ENCODE data around the gene SLC9A3. TPM values are rescaled to one million over a fixed set of nuclear protein-coding genes. Genes with fewer than 3 reads are reported as not detected.

Gene SLC9A3
- polyA plus RNA-seq, 1 of the 3 experiments (the other 2 are of a cell fraction), result 1.9 TPM

- DNase-seq, result no peak
- H3K9me2 ChIP-seq, result no peaks in the 10 kb centered on the region
- H4K20me1 ChIP-seq (ENCODE audit: insufficient read depth), result no peaks in the 10 kb centered on the region
- no peaks in the 10 kb centered on the region; a peak in 1 of 4 replicates for H3K4me1 ChIP-seq (ENCODE audit: control insufficient read depth in 1 of 2, insufficient read depth in 2 of 2, low read depth in 1 of 2, low read length in 1 of 2)
- TF ChIP-seq TAF1 (IDR thresholded peaks at IDR 0.05; ENCODE audit: borderline replicate concordance, low read depth, low read length) (no peak), MAX (IDR thresholded peaks at IDR 0.05; ENCODE audit: low read depth) (no peak), FOXM1 (IDR thresholded peaks at IDR 0.05; ENCODE audit: low read depth) (no peak), SMC3 (IDR thresholded peaks at IDR 0.05; ENCODE audit: low read depth, low read length) (no peak), TEAD4 (IDR thresholded peaks at IDR 0.05; ENCODE audit: borderline replicate concordance, insufficient read depth) (no peak), RCOR1 (IDR thresholded peaks at IDR 0.05; ENCODE audit: low read length) (no peak), EZH2phosphoT487 (IDR thresholded peaks at IDR 0.05; ENCODE audit: borderline replicate concordance, low read depth) (no peak), CHD2 (IDR thresholded peaks at IDR 0.05; ENCODE audit: low read length, partially characterized antibody) (no peak), JUND (IDR thresholded peaks at IDR 0.05) (no peak), RAD21 (IDR thresholded peaks at IDR 0.05; ENCODE audit: low read length) (no peak), RFX5 (IDR thresholded peaks at IDR 0.05; ENCODE audit: low read length) (no peak), TCF12 (IDR thresholded peaks at IDR 0.05) (no peak), EP300 (IDR thresholded peaks at IDR 0.05; ENCODE audit: borderline replicate concordance in 1 of 2, low read depth in 1 of 2, low read length in 1 of 2) (no peak), NRF1 (IDR thresholded peaks at IDR 0.05; ENCODE audit: low read depth, low read length) (no peak), YY1 (IDR thresholded peaks at IDR 0.05; ENCODE audit: low read depth) (no peak), MEF2A (IDR thresholded peaks at IDR 0.05; ENCODE audit: borderline replicate concordance, low read depth) (no peak), ELF1 (IDR thresholded peaks at IDR 0.05) (no peak)
- TF ChIP-seq, protein P1, sequence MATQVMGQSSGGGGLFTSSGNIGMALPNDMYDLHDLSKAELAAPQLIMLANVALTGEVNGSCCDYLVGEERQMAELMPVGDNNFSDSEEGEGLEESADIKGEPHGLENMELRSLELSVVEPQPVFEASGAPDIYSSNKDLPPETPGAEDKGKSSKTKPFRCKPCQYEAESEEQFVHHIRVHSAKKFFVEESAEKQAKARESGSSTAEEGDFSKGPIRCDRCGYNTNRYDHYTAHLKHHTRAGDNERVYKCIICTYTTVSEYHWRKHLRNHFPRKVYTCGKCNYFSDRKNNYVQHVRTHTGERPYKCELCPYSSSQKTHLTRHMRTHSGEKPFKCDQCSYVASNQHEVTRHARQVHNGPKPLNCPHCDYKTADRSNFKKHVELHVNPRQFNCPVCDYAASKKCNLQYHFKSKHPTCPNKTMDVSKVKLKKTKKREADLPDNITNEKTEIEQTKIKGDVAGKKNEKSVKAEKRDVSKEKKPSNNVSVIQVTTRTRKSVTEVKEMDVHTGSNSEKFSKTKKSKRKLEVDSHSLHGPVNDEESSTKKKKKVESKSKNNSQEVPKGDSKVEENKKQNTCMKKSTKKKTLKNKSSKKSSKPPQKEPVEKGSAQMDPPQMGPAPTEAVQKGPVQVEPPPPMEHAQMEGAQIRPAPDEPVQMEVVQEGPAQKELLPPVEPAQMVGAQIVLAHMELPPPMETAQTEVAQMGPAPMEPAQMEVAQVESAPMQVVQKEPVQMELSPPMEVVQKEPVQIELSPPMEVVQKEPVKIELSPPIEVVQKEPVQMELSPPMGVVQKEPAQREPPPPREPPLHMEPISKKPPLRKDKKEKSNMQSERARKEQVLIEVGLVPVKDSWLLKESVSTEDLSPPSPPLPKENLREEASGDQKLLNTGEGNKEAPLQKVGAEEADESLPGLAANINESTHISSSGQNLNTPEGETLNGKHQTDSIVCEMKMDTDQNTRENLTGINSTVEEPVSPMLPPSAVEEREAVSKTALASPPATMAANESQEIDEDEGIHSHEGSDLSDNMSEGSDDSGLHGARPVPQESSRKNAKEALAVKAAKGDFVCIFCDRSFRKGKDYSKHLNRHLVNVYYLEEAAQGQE (IDR thresholded peaks at IDR 0.05; ENCODE audit: low read depth, low read length), result no peak
- TF ChIP-seq, protein P2, sequence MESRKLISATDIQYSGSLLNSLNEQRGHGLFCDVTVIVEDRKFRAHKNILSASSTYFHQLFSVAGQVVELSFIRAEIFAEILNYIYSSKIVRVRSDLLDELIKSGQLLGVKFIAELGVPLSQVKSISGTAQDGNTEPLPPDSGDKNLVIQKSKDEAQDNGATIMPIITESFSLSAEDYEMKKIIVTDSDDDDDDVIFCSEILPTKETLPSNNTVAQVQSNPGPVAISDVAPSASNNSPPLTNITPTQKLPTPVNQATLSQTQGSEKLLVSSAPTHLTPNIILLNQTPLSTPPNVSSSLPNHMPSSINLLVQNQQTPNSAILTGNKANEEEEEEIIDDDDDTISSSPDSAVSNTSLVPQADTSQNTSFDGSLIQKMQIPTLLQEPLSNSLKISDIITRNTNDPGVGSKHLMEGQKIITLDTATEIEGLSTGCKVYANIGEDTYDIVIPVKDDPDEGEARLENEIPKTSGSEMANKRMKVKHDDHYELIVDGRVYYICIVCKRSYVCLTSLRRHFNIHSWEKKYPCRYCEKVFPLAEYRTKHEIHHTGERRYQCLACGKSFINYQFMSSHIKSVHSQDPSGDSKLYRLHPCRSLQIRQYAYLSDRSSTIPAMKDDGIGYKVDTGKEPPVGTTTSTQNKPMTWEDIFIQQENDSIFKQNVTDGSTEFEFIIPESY (IDR thresholded peaks at IDR 0.05; ENCODE audit: borderline replicate concordance, low read depth), result no peak
- TF ChIP-seq, protein P3, sequence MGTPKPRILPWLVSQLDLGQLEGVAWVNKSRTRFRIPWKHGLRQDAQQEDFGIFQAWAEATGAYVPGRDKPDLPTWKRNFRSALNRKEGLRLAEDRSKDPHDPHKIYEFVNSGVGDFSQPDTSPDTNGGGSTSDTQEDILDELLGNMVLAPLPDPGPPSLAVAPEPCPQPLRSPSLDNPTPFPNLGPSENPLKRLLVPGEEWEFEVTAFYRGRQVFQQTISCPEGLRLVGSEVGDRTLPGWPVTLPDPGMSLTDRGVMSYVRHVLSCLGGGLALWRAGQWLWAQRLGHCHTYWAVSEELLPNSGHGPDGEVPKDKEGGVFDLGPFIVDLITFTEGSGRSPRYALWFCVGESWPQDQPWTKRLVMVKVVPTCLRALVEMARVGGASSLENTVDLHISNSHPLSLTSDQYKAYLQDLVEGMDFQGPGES (IDR thresholded peaks at IDR 0.05; ENCODE audit: low read depth, low read length), result no peak
- no peak overlapping the region for H3K4me2 ChIP-seq
- no peak overlapping the region for H3K4me3 ChIP-seq (ENCODE audit: low read depth in 2 of 2, low read length in 1 of 2)
- no peak overlapping the region for H3K9ac ChIP-seq
- no peaks in the 10 kb centered on the region for H3F3A ChIP-seq (replicated peaks; ENCODE audit: insufficient read depth)
- H3K9me3 ChIP-seq, result no peaks in the 10 kb centered on the region
- POLR2A ChIA-PET, result no interaction called here
- 88% methylated on average over 13 of the region's 13 CpGs for WGBS (ENCODE audit: low lambda C conversion rate)
- no peaks in the 10 kb centered on the region for H3K79me2 ChIP-seq (ENCODE audit: insufficient read depth)
- CTCF ChIA-PET, result interaction anchor here (1.0 kb wide), 1 partner anchor 9 kb away, joined by 3 read pairs; no protein-coding TSS in a partner anchor
- H2AFZ ChIP-seq (ENCODE audit: low read depth), result no peak overlapping the region
- H3K36me3 ChIP-seq (replicated peaks in 1 of 2; ENCODE audit: control insufficient read depth in 1 of 2, insufficient read depth in 2 of 2, low read length in 1 of 2), result no peaks in the 10 kb centered on the region
- no peak overlapping the region for H3K27ac ChIP-seq (ENCODE audit: low read depth in 2 of 2, low read length in 1 of 2)
- H3K27me3 ChIP-seq (ENCODE audit: insufficient read depth), result no peaks in the 10 kb centered on the region
Observed at GRCh38 chr5:421901-422300, 102.3 kb downstream of the SLC9A3 start.
